Left lobe of liver (tissue), 2 donors: ENCODE results near the gene OR51T1. TPM values are rescaled to one million over a fixed set of nuclear protein-coding genes. Genes with fewer than 3 reads are reported as not detected.

Experiments used
- ATAC-seq: fragments of 200-7000 bp; cut with Tn5 transposase; one replicate; pipeline ENCODE4 v1.9.1; 2020; ENCODE audit warnings: mild to moderate bottlenecking, moderate library complexity
- DNase-seq: peaks from one replicate; pipeline ENCODE4 v3.0.0-alpha.2; 2020; ENCODE audit warnings: low spot score
- total RNA-seq: library from RNA; stranded (reverse); gene quantifications from one replicate; pipeline ENCODE4 v1.2.1, GENCODE V29; 2021
- donor health status: DM: no; HTN: no; CAD: no; lungs with moderate emphysema.
- donor health status: DM: no; HTN: yes; CAD: no.

Gene OR51T1
- total RNA-seq, 1 donor from 2014 or later = not detected

- ATAC-seq = no peak
- no peak for DNase-seq
These were observed 42.5 kb downstream of the OR51T1 start, which contains the start of gene OR51G1 for GRCh38 chr11:4924239-4924638. Gene OR51G1, minus strand, starts transcription at chr11:4924339. Its CDS starts 0 bp downstream, at chr11:4924339.

- no peak for ATAC-seq
- DNase-seq = no peak
These were observed 44.9 kb downstream of the OR51T1 start for GRCh38 chr11:4926608-4927007.

Other genes starting within 250 kb of the OR51T1 start
- not detected for gene OR51D1, start 244.4 kb upstream of the OR51T1 start, total RNA-seq
- gene OR51E1, start 237.9 kb upstream of the OR51T1 start, total RNA-seq = not detected
- not detected for gene OR51E2, start 184.0 kb upstream of the OR51T1 start, total RNA-seq
- not detected for gene MMP26, start 177.1 kb upstream of the OR51T1 start, total RNA-seq
- not detected for gene OR51F1, start 112.0 kb upstream of the OR51T1 start, total RNA-seq
- not detected for gene OR52R1, start 77.5 kb upstream of the OR51T1 start, total RNA-seq
- not detected for gene OR51F2, start 60.6 kb upstream of the OR51T1 start, total RNA-seq
- not detected for gene OR51S1, start 32.7 kb upstream of the OR51T1 start, total RNA-seq
- gene OR51A7, start 21.9 kb downstream of the OR51T1 start, total RNA-seq = not detected
- not detected for gene OR51G2, start 37.5 kb downstream of the OR51T1 start, total RNA-seq
- gene OR51G1, start 42.4 kb downstream of the OR51T1 start, total RNA-seq = not detected
- gene OR51A4, start 65.7 kb downstream of the OR51T1 start, total RNA-seq = not detected
- gene OR51A2, start 73.8 kb downstream of the OR51T1 start, total RNA-seq = not detected
- not detected for gene OR51L1, start 113.0 kb downstream of the OR51T1 start, total RNA-seq
- not detected for gene OR52J3, start 164.6 kb downstream of the OR51T1 start, total RNA-seq
- not detected for gene OR52E2, start 177.7 kb downstream of the OR51T1 start, total RNA-seq
- not detected for gene OR52E1, start 187.7 kb downstream of the OR51T1 start, total RNA-seq